ENCODE results near the gene ALG5. TPM values are rescaled to one million over a fixed set of nuclear protein-coding genes. Genes with fewer than 3 reads are reported as not detected.
A peak's percentile ranks its signal among the peaks of the same experiment; 100 is the strongest.

ALG5 gene
- 10 to 100 TPM; 25.7 to 33.3 TPM for total RNA-seq
- long read RNA-seq, donor 1, transcript ALG5-201 (10 exons, 1,154 nt), result major isoform, 11 of 14 reads
- long read RNA-seq, donor 1, partial matches to known transcripts, result 1 of 14 reads
- long read RNA-seq, donor 1, other reads (novel, unspliced or antisense), result 2 of 14 reads
- long read RNA-seq, donor 2, transcript ALG5-201 (10 exons, 1,154 nt), result major isoform, 133 of 150 reads
- long read RNA-seq, donor 2, partial matches to known transcripts, result 2 of 150 reads
- long read RNA-seq, donor 2, other reads (novel, unspliced or antisense), result 15 of 150 reads

GRCh38 chr13:36999054-36999714, at the start of gene ALG5:
TSS of gene ALG5 (minus strand) at chr13:36999340. CDS start at chr13:36999300, 40 bp downstream.
- DNase-seq (ENCODE audit: low spot score), result peak; percentile 97
- intact Hi-C loops (cut with DNase I), result no loop called here

- DNase-seq (ENCODE audit: low spot score), result no peak
- intact Hi-C loops (cut with DNase I), result no loop called here
Measured at GRCh38 chr13:37047846-37048245, 48.7 kb upstream of the ALG5 start.

- intact Hi-C loops (cut with DNase I), result no loop called here
- no peak for DNase-seq (ENCODE audit: low spot score)
Measured at GRCh38 chr13:37047032-37047431, 47.9 kb upstream of the ALG5 start.

- intact Hi-C loops (cut with DNase I), result no loop called here
- DNase-seq (ENCODE audit: low spot score), result no peak
Measured at GRCh38 chr13:37046062-37046461, 46.9 kb upstream of the ALG5 start.

GRCh38 chr13:37040789-37041188, 41.6 kb upstream of the ALG5 start:
- DNase-seq (ENCODE audit: low spot score), result no peak

GRCh38 chr13:37039896-37040295, 40.8 kb upstream of the ALG5 start:
- intact Hi-C loops (cut with DNase I), result no loop called here
- DNase-seq (ENCODE audit: low spot score), result no peak

More at GRCh38 chr13:37040789-37041188, 41.6 kb upstream of the ALG5 start:
- intact Hi-C loops (cut with DNase I), result no loop called here

GRCh38 chr13:37037241-37037640, 38.1 kb upstream of the ALG5 start:
- no peak for DNase-seq (ENCODE audit: low spot score)
- intact Hi-C loops (cut with DNase I), result no loop called here

- intact Hi-C loops (cut with DNase I), result no loop called here
- DNase-seq (ENCODE audit: low spot score), result no peak
Measured at GRCh38 chr13:37029617-37030016, 30.5 kb upstream of the ALG5 start.

- no peak for DNase-seq (ENCODE audit: low spot score)
- intact Hi-C loops (cut with DNase I), result no loop called here
Measured at GRCh38 chr13:37027639-37028038, 28.5 kb upstream of the ALG5 start.

GRCh38 chr13:37026771-37027170, 27.6 kb upstream of the ALG5 start:
- intact Hi-C loops (cut with DNase I), result no loop called here

GRCh38 chr13:37023871-37024270, 24.7 kb upstream of the ALG5 start:
- intact Hi-C loops (cut with DNase I), result no loop called here

More at GRCh38 chr13:37026771-37027170, 27.6 kb upstream of the ALG5 start:
- DNase-seq (ENCODE audit: low spot score), result no peak

GRCh38 chr13:37014609-37015008, 15.5 kb upstream of the ALG5 start:
- DNase-seq (ENCODE audit: low spot score), result no peak
- intact Hi-C loops (cut with DNase I), result no loop called here

More at GRCh38 chr13:37023871-37024270, 24.7 kb upstream of the ALG5 start:
- DNase-seq (ENCODE audit: low spot score), result no peak

GRCh38 chr13:37011788-37012187, 12.6 kb upstream of the ALG5 start:
- intact Hi-C loops (cut with DNase I), result no loop called here

GRCh38 chr13:37011002-37011401, 11.9 kb upstream of the ALG5 start:
- intact Hi-C loops (cut with DNase I), result no loop called here
- no peak for DNase-seq (ENCODE audit: low spot score)

More at GRCh38 chr13:37011788-37012187, 12.6 kb upstream of the ALG5 start:
- no peak for DNase-seq (ENCODE audit: low spot score)

GRCh38 chr13:37010424-37010823, 11.3 kb upstream of the ALG5 start:
- no peak for DNase-seq (ENCODE audit: low spot score)
- intact Hi-C loops (cut with DNase I), result no loop called here

GRCh38 chr13:37009692-37010091, 10.6 kb upstream of the ALG5 start:
- no peak for DNase-seq (ENCODE audit: low spot score)
- intact Hi-C loops (cut with DNase I), result no loop called here

- intact Hi-C loops (cut with DNase I), result no loop called here
- DNase-seq (ENCODE audit: low spot score), result no peak
Measured at GRCh38 chr13:37001921-37002250, 2.7 kb upstream of the ALG5 start.

- intact Hi-C loops (cut with DNase I), result no loop called here
- peak; percentile 80 for DNase-seq (ENCODE audit: low spot score)
Measured at GRCh38 chr13:36998624-36999041, 507 bp downstream of the ALG5 start.

- intact Hi-C loops (cut with DNase I), result no loop called here
Measured at GRCh38 chr13:36997716-36998427, 1.3 kb downstream of the ALG5 start.

GRCh38 chr13:36992362-36992761, 6.8 kb downstream of the ALG5 start:
- intact Hi-C loops (cut with DNase I), result no loop called here
- DNase-seq (ENCODE audit: low spot score), result no peak

More at GRCh38 chr13:36997716-36998427, 1.3 kb downstream of the ALG5 start:
- no peak for DNase-seq (ENCODE audit: low spot score)

All from posterior vena cava (tissue), 2 donors.